GM18909 (cell line): ENCODE data around the gene SAMD10.
"Not testable (repeated sequence)": the region's sequence is repeated elsewhere in the genome, so short reads cannot be mapped to it uniquely, and the experiment has no call there.

Source experiments
- ATAC-seq: cut with Tn5 transposase; IDR thresholded peaks from one replicate; pipeline ENCODE4 v1.9.1; 2021; ENCODE audit warnings: mild to moderate bottlenecking; ENCODE audit not compliant: unreplicated experiment, poor library complexity

The SAMD10 gene

GRCh38 chr20:63979557-63980316 is at the start of gene SAMD10:
TSS of gene SAMD10 (minus strand) at chr20:63979642. CDS start at chr20:63979467, 175 bp downstream.
- no peak for ATAC-seq

DNA sequence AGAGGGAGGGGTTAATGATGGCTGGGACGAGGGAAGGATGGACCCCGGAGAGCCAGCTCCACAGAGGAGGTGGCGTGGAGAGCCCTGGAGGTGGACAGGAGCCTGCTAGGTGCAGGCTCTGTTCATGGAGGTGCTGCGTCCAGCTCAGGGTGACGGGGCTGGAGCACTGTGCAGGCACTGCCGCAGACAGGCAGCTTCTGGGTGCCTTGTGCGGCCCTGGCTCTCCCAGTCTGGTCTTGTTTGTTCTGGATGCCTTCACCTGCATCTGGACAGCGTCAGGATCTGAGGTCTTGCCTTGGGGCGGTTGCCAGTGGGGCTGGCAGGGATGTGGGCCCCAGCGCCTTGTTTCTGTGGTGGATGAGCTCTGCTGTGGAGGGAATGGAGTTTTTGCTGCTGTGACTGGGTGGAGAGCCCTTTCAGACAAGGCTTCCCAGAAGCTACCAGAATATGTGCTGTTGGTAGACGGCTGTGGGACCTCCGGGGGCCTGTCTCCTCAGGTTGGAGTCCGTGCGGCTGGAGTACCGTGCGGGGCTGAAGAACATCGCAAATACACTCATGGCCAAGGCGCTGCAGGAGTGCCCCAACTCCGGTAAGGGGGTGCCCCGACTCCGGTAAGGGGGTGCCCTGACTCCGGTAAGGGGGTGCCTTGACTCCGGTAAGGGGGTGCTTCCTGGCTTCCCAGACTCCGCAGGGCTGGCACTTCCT is 48.7 kb upstream of the SAMD10 start:
- no peak for ATAC-seq

DNA sequence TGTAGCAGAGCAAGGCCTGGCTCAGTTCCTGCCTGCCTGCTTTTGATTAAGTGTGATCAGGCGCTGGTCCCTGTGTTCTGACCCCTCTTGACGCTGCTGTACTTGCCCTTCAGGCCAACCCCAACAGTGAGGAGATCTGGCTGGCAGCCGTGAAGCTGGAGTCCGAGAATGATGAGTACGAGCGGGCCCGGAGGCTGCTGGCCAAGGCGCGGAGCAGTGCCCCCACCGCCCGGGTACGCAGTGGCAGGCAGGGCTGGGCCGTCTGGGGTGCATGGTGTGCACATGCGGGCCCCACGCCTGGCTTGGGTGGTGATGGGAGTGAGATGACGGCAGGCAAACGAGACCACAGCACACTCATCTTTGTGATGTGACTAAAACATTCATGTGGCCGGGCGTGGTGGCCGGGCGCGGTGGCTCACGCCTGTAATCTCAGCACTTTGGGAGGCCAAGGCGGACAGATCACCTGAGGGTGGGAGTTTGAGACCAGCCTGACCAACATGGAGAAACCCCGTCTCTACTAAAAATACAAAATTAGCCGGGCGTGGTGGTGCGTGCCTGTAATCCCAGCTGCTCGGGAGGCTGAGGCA is 46.5 kb upstream of the SAMD10 start:
- no peak for ATAC-seq

GRCh38 chr20:64025101-64025825 is 45.8 kb upstream of the SAMD10 start:
- no peak for ATAC-seq

DNA sequence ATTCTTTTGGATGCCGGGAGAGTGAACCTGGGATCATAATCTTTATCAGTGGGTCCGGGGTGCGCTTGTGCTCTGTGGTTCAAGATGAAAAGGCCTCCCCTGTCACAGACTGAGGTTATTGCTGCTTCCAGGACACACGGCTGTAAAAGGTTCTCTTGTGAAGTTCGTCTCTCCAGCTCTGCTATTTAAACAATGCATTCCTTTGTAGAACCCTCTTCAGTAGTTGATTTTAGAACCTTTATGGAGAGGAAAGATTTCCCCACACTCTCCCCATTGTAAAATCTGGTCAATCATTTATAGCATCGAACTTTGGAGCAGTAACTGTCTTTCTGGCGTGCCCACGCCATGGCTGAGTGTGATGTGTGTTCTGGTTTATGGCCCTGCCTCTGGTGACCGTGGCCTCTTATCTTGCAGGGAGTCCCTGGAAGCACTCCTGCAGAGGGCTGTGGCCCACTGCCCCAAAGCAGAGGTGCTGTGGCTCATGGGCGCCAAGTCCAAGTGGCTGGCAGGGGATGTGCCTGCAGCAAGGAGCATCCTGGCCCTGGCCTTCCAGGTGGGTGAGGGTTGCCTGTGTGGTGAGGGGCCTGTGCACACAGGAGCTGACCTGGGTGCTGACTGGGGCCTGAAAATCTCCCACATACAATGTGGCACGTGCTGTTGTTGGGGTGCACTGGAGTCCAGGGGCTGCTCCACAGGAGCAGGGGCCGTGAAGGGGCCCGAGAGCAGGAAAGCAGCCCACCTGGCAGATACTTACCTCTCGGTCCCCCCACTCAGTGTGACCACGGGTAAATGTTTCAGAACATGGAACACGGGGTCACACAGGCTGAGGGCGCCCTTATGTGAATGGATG is 44.9 kb upstream of the SAMD10 start:
- no peak for ATAC-seq

DNA sequence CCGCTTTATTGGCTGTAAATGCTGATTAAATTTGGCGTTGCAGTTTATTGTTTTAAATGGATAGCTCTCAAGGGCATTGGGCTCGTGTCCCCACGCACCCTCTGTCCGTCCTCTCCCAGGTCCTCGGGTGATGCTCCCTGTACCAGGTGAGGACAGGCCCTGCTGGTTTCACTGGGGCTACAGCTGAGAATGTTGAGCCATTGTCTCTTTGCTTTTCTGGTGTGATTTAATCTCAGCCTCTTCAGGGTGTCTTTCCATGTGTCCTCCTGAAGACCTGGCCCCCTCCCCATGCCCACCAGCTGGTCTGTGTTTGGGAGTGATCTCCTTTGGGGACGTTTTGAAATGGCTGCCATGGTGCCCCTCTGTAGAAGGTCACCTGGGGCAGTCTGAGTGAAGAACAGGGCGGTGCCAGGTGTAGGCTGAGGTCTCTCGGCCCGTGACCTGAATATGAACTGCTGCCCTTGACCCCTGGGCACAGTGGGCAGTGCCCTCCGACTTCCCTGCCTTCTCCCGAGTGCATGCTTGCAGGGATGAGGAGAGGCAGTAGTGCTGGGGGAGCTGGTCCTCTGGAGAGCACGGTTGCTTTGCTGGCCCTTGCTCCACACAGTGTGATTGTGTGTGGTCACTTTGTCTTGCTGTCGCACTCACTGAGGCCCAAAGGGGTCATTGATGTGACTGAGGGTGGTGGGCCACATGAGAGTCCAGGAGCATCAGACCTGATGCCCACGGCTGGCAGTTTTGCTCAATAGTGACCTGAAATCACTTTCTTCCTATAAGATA is 44.1 kb upstream of the SAMD10 start:
- ATAC-seq, result no peak

- ATAC-seq, result no peak
These were observed 43.4 kb upstream of the SAMD10 start for GRCh38 chr20:64022671-64023360.

DNA sequence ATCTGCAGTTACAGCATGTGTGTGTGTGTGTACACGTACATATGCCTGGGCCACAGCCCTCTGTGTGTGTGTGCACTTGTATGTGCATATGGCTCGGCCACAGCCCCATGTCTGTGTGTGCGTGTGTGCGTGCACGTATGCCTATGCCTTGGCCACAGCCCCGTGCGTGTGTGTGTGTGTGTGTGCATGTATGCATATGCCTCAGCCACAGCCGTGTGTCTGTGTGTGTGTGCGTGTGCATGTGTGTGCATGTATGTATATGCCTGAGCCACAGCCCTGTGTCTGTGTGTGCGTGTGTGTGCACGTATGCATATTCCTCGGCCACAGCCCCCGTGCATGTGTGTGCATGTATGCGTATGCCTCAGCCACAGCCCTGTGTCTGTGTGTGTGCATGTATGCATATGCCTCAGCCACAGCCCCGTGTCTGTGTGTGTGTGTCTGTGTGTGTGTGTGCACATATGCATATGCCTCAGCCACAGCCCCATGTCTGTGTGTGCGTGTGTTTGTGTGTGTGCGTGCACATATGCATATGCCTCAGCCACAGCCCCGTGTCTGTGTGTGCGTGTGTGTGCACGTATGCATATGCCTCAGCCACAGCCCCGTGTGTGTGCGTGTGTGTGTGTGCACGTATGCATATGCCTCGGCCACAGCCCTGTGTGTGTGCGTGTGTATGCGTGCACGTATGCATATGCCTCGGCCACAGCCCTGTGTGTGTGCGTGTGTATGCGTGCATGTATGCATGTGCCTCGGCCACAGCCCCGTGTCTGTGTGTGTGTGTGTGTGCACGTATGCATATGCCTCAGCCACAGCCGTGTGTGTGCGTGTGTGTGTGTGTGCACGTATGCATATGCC is 41.9 kb upstream of the SAMD10 start:
- no peak for ATAC-seq

DNA sequence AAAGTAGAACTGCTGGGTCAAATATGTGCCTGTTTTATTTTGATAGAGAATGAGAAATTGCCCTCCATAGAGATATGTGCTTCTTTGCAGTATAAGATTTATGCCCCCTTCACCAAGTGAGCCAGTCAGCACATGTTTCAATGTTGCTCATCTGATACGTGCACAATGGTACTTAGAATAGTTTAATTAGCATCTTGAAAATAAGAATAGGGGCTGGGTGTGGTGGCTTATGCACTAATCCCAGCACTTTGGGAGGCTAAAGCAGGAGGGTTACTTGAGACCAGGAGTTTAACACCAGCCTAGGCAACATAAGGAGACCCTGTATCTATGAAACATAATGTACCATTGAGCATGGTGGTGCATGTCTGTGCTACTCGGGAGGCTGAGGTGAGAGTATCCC is 36.2 kb upstream of the SAMD10 start:
- ATAC-seq, result no peak

DNA sequence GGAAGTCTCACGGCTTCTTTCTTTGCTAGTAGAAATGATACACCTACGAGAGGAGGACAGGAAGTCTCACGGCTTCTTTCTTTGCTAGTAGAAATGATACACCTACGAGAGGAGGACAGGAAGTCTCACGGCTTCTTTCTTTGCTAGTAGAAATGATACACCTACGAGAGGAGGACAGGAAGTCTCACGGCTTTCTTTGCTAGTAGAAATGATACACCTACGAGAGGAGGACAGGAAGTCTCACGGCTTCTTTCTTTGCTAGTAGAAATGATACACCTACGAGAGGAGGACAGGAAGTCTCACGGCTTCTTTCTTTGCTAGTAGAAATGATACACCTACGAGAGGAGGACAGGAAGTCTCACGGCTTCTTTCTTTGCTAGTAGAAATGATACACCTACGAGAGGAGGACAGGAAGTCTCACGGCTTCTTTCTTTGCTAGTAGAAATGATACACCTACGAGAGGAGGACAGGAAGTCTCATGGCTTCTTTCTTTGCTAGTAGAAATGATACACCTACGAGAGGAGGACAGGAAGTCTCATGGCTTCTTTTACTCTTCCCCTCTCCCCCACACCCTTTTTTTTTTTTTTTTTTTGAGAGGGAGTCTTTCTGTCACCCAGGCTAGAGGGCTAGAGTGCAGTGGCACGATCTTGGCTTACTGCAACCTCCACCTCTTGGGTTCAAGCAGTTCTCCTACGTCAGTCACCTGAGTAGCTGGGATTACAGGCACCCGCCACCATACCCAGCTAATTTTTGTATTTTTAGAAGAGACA is 33.1 kb upstream of the SAMD10 start:
- ATAC-seq, result not testable (repeated sequence)

DNA sequence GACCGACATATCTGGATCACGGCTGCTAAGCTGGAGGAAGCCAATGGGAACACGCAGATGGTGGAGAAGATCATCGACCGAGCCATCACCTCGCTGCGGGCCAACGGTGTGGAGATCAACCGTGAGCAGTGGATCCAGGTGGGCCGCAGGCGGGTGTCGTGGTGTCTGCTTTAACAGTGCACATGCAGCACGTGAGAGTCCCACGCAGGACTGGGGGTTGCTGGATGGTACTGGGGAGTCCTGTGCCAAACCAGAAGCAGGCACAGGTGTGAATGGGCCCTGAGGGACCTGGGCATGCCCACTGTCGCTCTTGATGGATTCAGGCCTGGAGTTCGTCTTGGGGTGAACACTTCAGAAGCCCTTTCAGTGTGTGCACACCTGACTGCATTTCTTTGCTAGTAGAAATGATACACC is 31.9 kb upstream of the SAMD10 start:
- no peak for ATAC-seq

DNA sequence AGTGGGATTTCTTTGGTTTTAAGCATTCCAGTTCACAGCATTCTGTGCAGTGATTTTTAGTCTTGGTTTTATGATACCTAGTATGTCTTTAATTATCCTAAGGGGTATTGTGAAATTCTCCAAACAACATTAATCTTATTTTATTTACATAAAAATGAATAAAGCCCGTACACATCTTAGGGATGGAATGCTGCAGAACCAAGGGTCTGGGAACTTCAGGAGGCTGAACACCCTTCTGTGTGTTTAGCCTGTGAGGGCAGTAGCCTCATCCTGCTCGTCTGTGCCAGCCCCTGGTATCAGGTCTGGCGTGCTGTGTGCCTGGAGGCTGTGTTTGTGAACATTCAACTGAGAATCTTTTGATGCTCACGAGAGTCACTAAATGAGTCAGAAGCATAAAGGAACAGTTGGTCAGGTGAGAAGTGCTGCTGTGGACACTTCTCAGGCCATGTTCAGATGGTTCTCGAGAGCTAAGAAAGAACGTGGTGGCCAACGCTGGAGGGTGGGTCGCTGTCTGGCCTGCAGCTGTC is 31.3 kb upstream of the SAMD10 start:
- ATAC-seq, result no peak

GRCh38 chr20:64009811-64010387 is 30.5 kb upstream of the SAMD10 start:
- no peak for ATAC-seq

DNA sequence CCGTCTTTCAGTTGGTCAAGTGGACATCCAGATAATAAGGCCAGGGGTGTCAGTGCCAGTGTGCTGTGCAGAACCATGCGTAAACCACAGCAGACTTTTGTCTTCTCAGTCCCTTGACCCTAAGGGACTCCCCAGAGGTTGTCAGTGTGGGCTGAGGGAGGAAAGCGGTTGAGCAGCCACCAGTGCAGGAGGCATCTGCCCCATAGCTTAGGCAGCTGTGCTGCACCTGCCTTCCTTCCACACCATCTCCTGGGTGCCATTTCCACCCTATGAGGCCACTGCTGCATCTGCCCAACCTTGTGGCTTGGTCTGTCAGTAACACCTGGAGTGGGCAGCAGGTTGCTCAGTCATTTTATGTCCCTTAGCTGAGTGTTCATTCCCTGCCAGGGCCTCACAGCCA is 27.5 kb upstream of the SAMD10 start:
- ATAC-seq, result no peak

DNA sequence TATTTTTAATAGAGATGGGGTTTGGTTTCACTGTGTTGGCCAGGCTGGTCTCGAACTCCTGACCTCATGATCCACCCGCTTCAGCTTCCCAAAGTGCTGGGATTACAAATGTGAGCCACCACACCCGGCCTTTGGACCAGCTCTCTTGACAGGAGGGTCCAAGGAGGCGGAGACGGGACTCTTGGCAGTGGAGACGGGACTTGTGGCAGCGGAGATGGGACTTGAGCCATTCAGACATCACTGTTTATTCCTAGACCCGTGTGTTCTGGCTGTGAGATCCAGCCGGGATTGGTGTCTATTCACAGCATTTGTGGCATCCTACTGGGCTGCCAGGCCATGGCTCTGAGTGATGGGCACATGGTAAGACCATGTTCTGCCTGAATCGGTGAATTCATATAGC is 27.0 kb upstream of the SAMD10 start:
- no peak for ATAC-seq

- ATAC-seq, result no peak
These were observed 26.0 kb upstream of the SAMD10 start for GRCh38 chr20:64005394-64005793.
